ENCODE measurements around the gene JSRP1. TPM values are rescaled to one million over a fixed set of nuclear protein-coding genes. Genes with fewer than 3 reads are reported as not detected.

Gene JSRP1
- total and polyA plus RNA-seq, 2 experiments from 2014 or later, result 2.4 to 3.1 TPM

- TF ChIP-seq, protein P1, sequence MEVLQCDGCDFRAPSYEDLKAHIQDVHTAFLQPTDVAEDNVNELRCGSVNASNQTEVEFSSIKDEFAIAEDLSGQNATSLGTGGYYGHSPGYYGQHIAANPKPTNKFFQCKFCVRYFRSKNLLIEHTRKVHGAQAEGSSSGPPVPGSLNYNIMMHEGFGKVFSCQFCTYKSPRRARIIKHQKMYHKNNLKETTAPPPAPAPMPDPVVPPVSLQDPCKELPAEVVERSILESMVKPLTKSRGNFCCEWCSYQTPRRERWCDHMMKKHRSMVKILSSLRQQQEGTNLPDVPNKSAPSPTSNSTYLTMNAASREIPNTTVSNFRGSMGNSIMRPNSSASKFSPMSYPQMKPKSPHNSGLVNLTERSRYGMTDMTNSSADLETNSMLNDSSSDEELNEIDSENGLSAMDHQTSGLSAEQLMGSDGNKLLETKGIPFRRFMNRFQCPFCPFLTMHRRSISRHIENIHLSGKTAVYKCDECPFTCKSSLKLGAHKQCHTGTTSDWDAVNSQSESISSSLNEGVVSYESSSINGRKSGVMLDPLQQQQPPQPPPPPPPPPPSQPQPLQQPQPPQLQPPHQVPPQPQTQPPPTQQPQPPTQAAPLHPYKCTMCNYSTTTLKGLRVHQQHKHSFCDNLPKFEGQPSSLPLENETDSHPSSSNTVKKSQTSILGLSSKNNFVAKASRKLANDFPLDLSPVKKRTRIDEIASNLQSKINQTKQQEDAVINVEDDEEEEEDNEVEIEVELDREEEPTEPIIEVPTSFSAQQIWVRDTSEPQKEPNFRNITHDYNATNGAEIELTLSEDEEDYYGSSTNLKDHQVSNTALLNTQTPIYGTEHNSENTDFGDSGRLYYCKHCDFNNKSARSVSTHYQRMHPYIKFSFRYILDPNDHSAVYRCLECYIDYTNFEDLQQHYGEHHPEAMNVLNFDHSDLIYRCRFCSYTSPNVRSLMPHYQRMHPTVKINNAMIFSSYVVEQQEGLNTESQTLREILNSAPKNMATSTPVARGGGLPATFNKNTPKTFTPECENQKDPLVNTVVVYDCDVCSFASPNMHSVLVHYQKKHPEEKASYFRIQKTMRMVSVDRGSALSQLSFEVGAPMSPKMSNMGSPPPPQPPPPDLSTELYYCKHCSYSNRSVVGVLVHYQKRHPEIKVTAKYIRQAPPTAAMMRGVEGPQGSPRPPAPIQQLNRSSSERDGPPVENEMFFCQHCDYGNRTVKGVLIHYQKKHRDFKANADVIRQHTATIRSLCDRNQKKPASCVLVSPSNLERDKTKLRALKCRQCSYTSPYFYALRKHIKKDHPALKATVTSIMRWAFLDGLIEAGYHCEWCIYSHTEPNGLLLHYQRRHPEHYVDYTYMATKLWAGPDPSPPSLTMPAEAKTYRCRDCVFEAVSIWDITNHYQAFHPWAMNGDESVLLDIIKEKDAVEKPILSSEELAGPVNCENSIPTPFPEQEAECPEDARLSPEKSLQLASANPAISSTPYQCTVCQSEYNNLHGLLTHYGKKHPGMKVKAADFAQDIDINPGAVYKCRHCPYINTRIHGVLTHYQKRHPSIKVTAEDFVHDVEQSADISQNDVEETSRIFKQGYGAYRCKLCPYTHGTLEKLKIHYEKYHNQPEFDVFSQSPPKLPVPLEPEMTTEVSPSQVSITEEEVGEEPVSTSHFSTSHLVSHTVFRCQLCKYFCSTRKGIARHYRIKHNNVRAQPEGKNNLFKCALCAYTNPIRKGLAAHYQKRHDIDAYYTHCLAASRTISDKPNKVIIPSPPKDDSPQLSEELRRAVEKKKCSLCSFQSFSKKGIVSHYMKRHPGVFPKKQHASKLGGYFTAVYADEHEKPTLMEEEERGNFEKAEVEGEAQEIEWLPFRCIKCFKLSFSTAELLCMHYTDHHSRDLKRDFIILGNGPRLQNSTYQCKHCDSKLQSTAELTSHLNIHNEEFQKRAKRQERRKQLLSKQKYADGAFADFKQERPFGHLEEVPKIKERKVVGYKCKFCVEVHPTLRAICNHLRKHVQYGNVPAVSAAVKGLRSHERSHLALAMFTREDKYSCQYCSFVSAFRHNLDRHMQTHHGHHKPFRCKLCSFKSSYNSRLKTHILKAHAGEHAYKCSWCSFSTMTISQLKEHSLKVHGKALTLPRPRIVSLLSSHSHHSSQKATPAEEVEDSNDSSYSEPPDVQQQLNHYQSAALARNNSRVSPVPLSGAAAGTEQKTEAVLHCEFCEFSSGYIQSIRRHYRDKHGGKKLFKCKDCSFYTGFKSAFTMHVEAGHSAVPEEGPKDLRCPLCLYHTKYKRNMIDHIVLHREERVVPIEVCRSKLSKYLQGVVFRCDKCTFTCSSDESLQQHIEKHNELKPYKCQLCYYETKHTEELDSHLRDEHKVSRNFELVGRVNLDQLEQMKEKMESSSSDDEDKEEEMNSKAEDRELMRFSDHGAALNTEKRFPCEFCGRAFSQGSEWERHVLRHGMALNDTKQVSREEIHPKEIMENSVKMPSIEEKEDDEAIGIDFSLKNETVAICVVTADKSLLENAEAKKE (CRISPR knock-in tag; IDR thresholded peaks at IDR 0.05), result no peak
- TF ChIP-seq ZNF114 (CRISPR knock-in tag; IDR thresholded peaks at IDR 0.05), result no peak
- no peak for TF ChIP-seq STAT1 (IDR thresholded peaks at IDR 0.05; ENCODE audit: unreplicated experiment)
- TF ChIP-seq POLR2AphosphoS5 (IDR thresholded peaks at IDR 0.05; ENCODE audit: low read depth), result no peak
- TF ChIP-seq EZH2 (IDR thresholded peaks at IDR 0.05; ENCODE audit: low read depth, unreplicated experiment), result no peak
- TF ChIP-seq CREB1 (CRISPR knock-in tag; IDR thresholded peaks at IDR 0.05; ENCODE audit: low read depth), result no peak
- TF ChIP-seq, protein P2, sequence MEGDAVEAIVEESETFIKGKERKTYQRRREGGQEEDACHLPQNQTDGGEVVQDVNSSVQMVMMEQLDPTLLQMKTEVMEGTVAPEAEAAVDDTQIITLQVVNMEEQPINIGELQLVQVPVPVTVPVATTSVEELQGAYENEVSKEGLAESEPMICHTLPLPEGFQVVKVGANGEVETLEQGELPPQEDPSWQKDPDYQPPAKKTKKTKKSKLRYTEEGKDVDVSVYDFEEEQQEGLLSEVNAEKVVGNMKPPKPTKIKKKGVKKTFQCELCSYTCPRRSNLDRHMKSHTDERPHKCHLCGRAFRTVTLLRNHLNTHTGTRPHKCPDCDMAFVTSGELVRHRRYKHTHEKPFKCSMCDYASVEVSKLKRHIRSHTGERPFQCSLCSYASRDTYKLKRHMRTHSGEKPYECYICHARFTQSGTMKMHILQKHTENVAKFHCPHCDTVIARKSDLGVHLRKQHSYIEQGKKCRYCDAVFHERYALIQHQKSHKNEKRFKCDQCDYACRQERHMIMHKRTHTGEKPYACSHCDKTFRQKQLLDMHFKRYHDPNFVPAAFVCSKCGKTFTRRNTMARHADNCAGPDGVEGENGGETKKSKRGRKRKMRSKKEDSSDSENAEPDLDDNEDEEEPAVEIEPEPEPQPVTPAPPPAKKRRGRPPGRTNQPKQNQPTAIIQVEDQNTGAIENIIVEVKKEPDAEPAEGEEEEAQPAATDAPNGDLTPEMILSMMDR (conservative IDR thresholded peaks at IDR 0.05; ENCODE audit: low read depth in 2 of 2), result no peak
- TF ChIP-seq, protein P3, sequence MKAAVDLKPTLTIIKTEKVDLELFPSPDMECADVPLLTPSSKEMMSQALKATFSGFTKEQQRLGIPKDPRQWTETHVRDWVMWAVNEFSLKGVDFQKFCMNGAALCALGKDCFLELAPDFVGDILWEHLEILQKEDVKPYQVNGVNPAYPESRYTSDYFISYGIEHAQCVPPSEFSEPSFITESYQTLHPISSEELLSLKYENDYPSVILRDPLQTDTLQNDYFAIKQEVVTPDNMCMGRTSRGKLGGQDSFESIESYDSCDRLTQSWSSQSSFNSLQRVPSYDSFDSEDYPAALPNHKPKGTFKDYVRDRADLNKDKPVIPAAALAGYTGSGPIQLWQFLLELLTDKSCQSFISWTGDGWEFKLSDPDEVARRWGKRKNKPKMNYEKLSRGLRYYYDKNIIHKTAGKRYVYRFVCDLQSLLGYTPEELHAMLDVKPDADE (IDR thresholded peaks at IDR 0.05), result no peak
These were observed 5.5 kb downstream of the JSRP1 start (continued) for GRCh38 chr19:2250766-2251105.

Measured in GM23338 (cell line).